DOHH2 (cell line): ENCODE data around the gene SYT1.

ENCODE experiments used
- EZH2phosphoT487 ChIP-seq: fragments of 200-600 bp; sonication (generic); IDR thresholded peaks from 2 replicates; pipeline ENCODE4 v1.6.1; 2017; ENCODE audit warnings: borderline replicate concordance, mild to moderate bottlenecking, antibody characterized with exemption, low read length, moderate library complexity, mixed read lengths
- TF ChIP-seq, protein P1 (sequence below): fragments of 200-600 bp; sonication (generic); IDR thresholded peaks from one replicate; pipeline ENCODE4 v1.5.1; 2014; ENCODE audit warnings: antibody characterized with exemption, mild to moderate bottlenecking, low read depth, low read length; ENCODE audit not compliant: poor library complexity, severe bottlenecking

DNA sequence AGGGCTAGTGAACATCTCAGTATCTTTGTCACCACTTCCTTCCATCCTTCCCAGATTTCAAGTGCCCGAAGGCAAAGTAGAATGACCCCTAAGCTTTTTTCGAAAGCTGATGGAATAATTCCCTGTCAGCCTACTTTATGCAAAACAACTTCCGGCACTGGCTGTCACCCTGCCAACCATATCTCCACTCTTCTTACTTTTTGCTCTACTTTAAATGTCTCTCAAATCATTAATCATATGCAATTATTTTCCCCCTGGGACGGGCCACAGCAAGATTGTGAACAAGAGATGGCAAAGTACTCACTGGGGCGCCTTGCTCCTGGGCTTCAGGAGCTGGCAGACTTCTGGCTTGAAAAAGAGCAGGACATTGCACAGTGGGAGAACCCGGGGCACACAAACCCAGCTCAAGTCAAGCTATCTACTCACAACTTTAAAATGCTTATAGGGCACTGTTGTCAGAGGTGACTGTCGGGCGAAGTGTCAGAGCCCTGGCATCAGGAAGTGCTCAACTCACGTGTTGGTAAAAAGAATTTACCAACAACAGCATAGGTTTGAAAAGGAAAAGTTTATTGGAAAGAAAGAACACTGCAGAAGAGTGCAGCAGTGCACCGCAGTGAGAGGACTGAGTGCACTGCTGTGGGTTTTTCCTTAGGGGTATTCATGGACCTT is 452.7 kb downstream of the SYT1 start:
- TF ChIP-seq, protein P1, sequence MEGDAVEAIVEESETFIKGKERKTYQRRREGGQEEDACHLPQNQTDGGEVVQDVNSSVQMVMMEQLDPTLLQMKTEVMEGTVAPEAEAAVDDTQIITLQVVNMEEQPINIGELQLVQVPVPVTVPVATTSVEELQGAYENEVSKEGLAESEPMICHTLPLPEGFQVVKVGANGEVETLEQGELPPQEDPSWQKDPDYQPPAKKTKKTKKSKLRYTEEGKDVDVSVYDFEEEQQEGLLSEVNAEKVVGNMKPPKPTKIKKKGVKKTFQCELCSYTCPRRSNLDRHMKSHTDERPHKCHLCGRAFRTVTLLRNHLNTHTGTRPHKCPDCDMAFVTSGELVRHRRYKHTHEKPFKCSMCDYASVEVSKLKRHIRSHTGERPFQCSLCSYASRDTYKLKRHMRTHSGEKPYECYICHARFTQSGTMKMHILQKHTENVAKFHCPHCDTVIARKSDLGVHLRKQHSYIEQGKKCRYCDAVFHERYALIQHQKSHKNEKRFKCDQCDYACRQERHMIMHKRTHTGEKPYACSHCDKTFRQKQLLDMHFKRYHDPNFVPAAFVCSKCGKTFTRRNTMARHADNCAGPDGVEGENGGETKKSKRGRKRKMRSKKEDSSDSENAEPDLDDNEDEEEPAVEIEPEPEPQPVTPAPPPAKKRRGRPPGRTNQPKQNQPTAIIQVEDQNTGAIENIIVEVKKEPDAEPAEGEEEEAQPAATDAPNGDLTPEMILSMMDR, result no peak
- no peak for TF ChIP-seq EZH2phosphoT487
